Kidney epithelial cell (primary cell): Measurements from ENCODE around the gene HSBP1L1. TPM values are rescaled to one million over a fixed set of nuclear protein-coding genes. Genes with fewer than 3 reads are reported as not detected.
"Not testable (repeated sequence)": the region's sequence is repeated elsewhere in the genome, so short reads cannot be mapped to it uniquely, and the experiment has no call there.

Experiments used
- DNase-seq: peaks from one replicate; pipeline ENCODE4 v3.0.0-alpha.2; 2010; ENCODE audit warnings: low read depth
- H3K27me3 ChIP-seq: 2 replicates; pipeline ENCODE4 v1.6.0; 2011; ENCODE audit warnings: low read length; ENCODE audit not compliant: control insufficient read depth, insufficient read depth
- H3K36me3 ChIP-seq: 2 replicates; pipeline ENCODE4 v1.5.1; 2011; ENCODE audit warnings: low read length; ENCODE audit not compliant: control insufficient read depth, insufficient read depth
- H3K4me3 ChIP-seq: 2 replicates; pipeline ENCODE4 v1.5.1; 2011; ENCODE audit warnings: low read depth, mild to moderate bottlenecking, control low read depth, low read length
- CTCF ChIP-seq: IDR thresholded peaks from 2 replicates; pipeline ENCODE4 v1.5.1; 2011; ENCODE audit warnings: mild to moderate bottlenecking, moderate library complexity, low read length, control low read depth, inconsistent platforms; ENCODE audit not compliant: insufficient read depth, poor library complexity, severe bottlenecking
- total RNA-seq: library from RNA; depleted of rRNA; stranded (reverse); fragments of >200 nt; gene quantifications from 2 replicates; pipeline ENCODE4 v1.2.3, GENCODE V29; 2015

Gene HSBP1L1
- total RNA-seq, 1 donor from 2014 or later: 26.4 TPM

- DNase-seq: no peak
- no peaks in the 10 kb centered on the region for H3K27me3 ChIP-seq
- no peak overlapping the region for H3K4me3 ChIP-seq
- no peak for TF ChIP-seq CTCF
- H3K36me3 ChIP-seq: no peaks in the 10 kb centered on the region
Measured at GRCh38 chr18:79955302-79956075, 9.0 kb upstream of the HSBP1L1 start.

GRCh38 chr18:79956276-79956675 is 8.2 kb upstream of the HSBP1L1 start:
- no peaks in the 10 kb centered on the region for H3K27me3 ChIP-seq
- no peak for TF ChIP-seq CTCF
- DNase-seq: no peak
- H3K4me3 ChIP-seq: no peak overlapping the region
- H3K36me3 ChIP-seq: no peaks in the 10 kb centered on the region

GRCh38 chr18:79958981-79959380 is 5.5 kb upstream of the HSBP1L1 start:
- no peak for TF ChIP-seq CTCF

GRCh38 chr18:79960161-79960801 is 4.2 kb upstream of the HSBP1L1 start:
- not testable (repeated sequence) for H3K36me3 ChIP-seq, DNase-seq, H3K27me3 ChIP-seq, H3K4me3 ChIP-seq

More at GRCh38 chr18:79958981-79959380, 5.5 kb upstream of the HSBP1L1 start:
- DNase-seq: no peak
- Histone ChIP-seq H3K4me3 (no peak overlapping the region), H3K36me3 (no peaks in the 10 kb centered on the region), H3K27me3 (no peaks in the 10 kb centered on the region)

- DNase-seq: no peak
- no peak for TF ChIP-seq CTCF
- no peaks in the 10 kb centered on the region for H3K36me3 ChIP-seq
- H3K27me3 ChIP-seq: no peaks in the 10 kb centered on the region
- no peak overlapping the region for H3K4me3 ChIP-seq
Measured at GRCh38 chr18:79960921-79961526, 3.4 kb upstream of the HSBP1L1 start.

GRCh38 chr18:79961527-79962291 is 2.7 kb upstream of the HSBP1L1 start:
- no peak overlapping the region for H3K4me3 ChIP-seq
- TF ChIP-seq CTCF: no peak
- no peak for DNase-seq
- no peaks in the 10 kb centered on the region for H3K27me3 ChIP-seq
- no peaks in the 10 kb centered on the region for H3K36me3 ChIP-seq
